ENCODE results near the gene COX17.
A peak's percentile ranks its signal among the peaks of the same experiment; 100 is the strongest.

COX17 gene

GRCh38 chr3:119643528-119643927 is 33.7 kb downstream of the COX17 start:
- DNase-seq (ENCODE audit: low read depth) = no peak

- no peak for DNase-seq (ENCODE audit: low read depth)
Measured at GRCh38 chr3:119642746-119643473, 34.3 kb downstream of the COX17 start.

- DNase-seq (ENCODE audit: low read depth) = no peak
Measured at GRCh38 chr3:119641416-119641815, 35.8 kb downstream of the COX17 start.

- no peak for DNase-seq (ENCODE audit: low read depth)
Measured at GRCh38 chr3:119639494-119640350, 37.5 kb downstream of the COX17 start.

- DNase-seq (ENCODE audit: low read depth) = no peak
Measured at GRCh38 chr3:119637679-119638477, 39.3 kb downstream of the COX17 start.

- no peak for DNase-seq (ENCODE audit: low read depth)
Measured at GRCh38 chr3:119636891-119637611, 40.2 kb downstream of the COX17 start.

- DNase-seq (ENCODE audit: low read depth) = no peak
Measured at GRCh38 chr3:119636249-119636648, 41.0 kb downstream of the COX17 start.

- DNase-seq (ENCODE audit: low read depth) = no peak
Measured at GRCh38 chr3:119635719-119636118, 41.5 kb downstream of the COX17 start.

- no peak for DNase-seq (ENCODE audit: low read depth)
Measured at GRCh38 chr3:119632829-119633228, 44.4 kb downstream of the COX17 start.

GRCh38 chr3:119632216-119632615 is 45.0 kb downstream of the COX17 start:
- no peak for DNase-seq (ENCODE audit: low read depth)

GRCh38 chr3:119631516-119631915 is 45.7 kb downstream of the COX17 start:
- DNase-seq (ENCODE audit: low read depth) = no peak

GRCh38 chr3:119630880-119631329 is 46.3 kb downstream of the COX17 start:
- DNase-seq (ENCODE audit: low read depth) = no peak

GRCh38 chr3:119630128-119630879 is 46.9 kb downstream of the COX17 start:
- DNase-seq (ENCODE audit: low read depth) = no peak

- DNase-seq (ENCODE audit: low read depth) = no peak
Measured at GRCh38 chr3:119628816-119629445, 48.3 kb downstream of the COX17 start.

- peak; percentile 10 for DNase-seq (ENCODE audit: low read depth)
Measured at GRCh38 chr3:119628390-119628789, 48.8 kb downstream of the COX17 start.

- no peak for DNase-seq (ENCODE audit: low read depth)
Measured at GRCh38 chr3:119627461-119627860, 49.7 kb downstream of the COX17 start.

GRCh38 chr3:119626196-119626595 is 51.0 kb downstream of the COX17 start:
- no peak for DNase-seq (ENCODE audit: low read depth)

GRCh38 chr3:119625451-119626153 is 51.6 kb downstream of the COX17 start:
- no peak for DNase-seq (ENCODE audit: low read depth)

- no peak for DNase-seq (ENCODE audit: low read depth)
Measured at GRCh38 chr3:119624002-119624720, 53.0 kb downstream of the COX17 start.
